ENCODE data around the gene TNFRSF18.

TNFRSF18 gene

GRCh38 chr1:1210726-1211540, 4.5 kb upstream of the TNFRSF18 start:
- DNase-seq: no peak

- DNase-seq: peak; percentile 58 to 59
Measured at GRCh38 chr1:1208713-1209433, 2.5 kb upstream of the TNFRSF18 start.

GRCh38 chr1:1207571-1207892, 1.1 kb upstream of the TNFRSF18 start:
- no peak for DNase-seq

- no peak for DNase-seq
Measured at GRCh38 chr1:1206966-1207531, 657 bp upstream of the TNFRSF18 start.

GRCh38 chr1:1205769-1206375, 520 bp downstream of the TNFRSF18 start:
- DNase-seq: no peak

GRCh38 chr1:1204998-1205768, 1.2 kb downstream of the TNFRSF18 start:
- DNase-seq: no peak

GRCh38 chr1:1204425-1204920, 1.9 kb downstream of the TNFRSF18 start:
- DNase-seq: no peak

- DNase-seq: no peak
Measured at GRCh38 chr1:1203561-1204424, 2.6 kb downstream of the TNFRSF18 start.

- no peak for DNase-seq
Measured at GRCh38 chr1:1202831-1203560, 3.4 kb downstream of the TNFRSF18 start.

- peak; percentile 94 to 95 for DNase-seq
Measured at GRCh38 chr1:1200876-1201810, 5.2 kb downstream of the TNFRSF18 start.

- DNase-seq: no peak
Measured at GRCh38 chr1:1199961-1200875, 6.2 kb downstream of the TNFRSF18 start.

- DNase-seq: no peak
Measured at GRCh38 chr1:1199141-1199960, 7.0 kb downstream of the TNFRSF18 start.

GRCh38 chr1:1198423-1199140, 7.8 kb downstream of the TNFRSF18 start:
- no peak for DNase-seq

- DNase-seq: no peak
Measured at GRCh38 chr1:1197551-1198422, 8.6 kb downstream of the TNFRSF18 start.

- DNase-seq: no peak
Measured at GRCh38 chr1:1197188-1197500, 9.2 kb downstream of the TNFRSF18 start.
